Astrocyte of the cerebellum (primary cell): ENCODE results near the gene NKTR.

Experiments
- DNase-seq: peaks from one replicate; pipeline ENCODE4 v3.0.0-alpha.2; 2011; ENCODE audit warnings: low read depth
- H3K4me3 ChIP-seq: 2 replicates; pipeline ENCODE4 v1.5.1; 2011; ENCODE audit warnings: mild to moderate bottlenecking, low read depth, low read length, moderate library complexity
- CTCF ChIP-seq: IDR thresholded peaks from 2 replicates; pipeline ENCODE4 v1.5.1; 2012; ENCODE audit warnings: low read length, low read depth, moderate library complexity, mild to moderate bottlenecking; ENCODE audit errors: missing control alignments
- in situ Hi-C: cut with HindIII; loops from 2 replicates; pipeline ENCODE4 v1.10.0; 2017; ENCODE audit warnings: low sequenced_read_pairs

NKTR gene

GRCh38 chr3:42656680-42657610 is 56.5 kb downstream of the NKTR start:
- no peak for DNase-seq
- in situ Hi-C loops = no loop called here
- TF ChIP-seq CTCF = no peak
- H3K4me3 ChIP-seq = no peak overlapping the region

GRCh38 chr3:42657675-42658074 is 57.2 kb downstream of the NKTR start:
- no peak for TF ChIP-seq CTCF
- DNase-seq = no peak
- in situ Hi-C loops = no loop called here
- H3K4me3 ChIP-seq = no peak overlapping the region

- in situ Hi-C loops = no loop called here
- no peak for DNase-seq
- no peak for TF ChIP-seq CTCF
- H3K4me3 ChIP-seq = no peak overlapping the region
These were observed 57.7 kb downstream of the NKTR start for GRCh38 chr3:42658091-42658770.

- no peak for DNase-seq
- H3K4me3 ChIP-seq = no peak overlapping the region
- no peak for TF ChIP-seq CTCF
- in situ Hi-C loops = no loop called here
These were observed 58.4 kb downstream of the NKTR start for GRCh38 chr3:42658771-42659390.

GRCh38 chr3:42659451-42660130 is 59.1 kb downstream of the NKTR start:
- in situ Hi-C loops = loop anchor here (5.0 kb wide), 1 partner anchor 98 kb away; no protein-coding TSS in a partner anchor
- H3K4me3 ChIP-seq = no peak overlapping the region
- TF ChIP-seq CTCF = no peak
- no peak for DNase-seq
